Activated T-cell treated with anti-CD3 and anti-CD28 coated beads, Interleukin-2, amount 50 U/mL, for 24 hours (primary cell): ENCODE measurements around the gene PRR3.
A peak's percentile ranks its signal among the peaks of the same experiment; 100 is the strongest.
"Not testable (repeated sequence)": the region's sequence is repeated elsewhere in the genome, so short reads cannot be mapped to it uniquely, and the experiment has no call there.

ENCODE experiments used
- DNase-seq: peaks from one replicate; pipeline ENCODE4 v3.0.0-alpha.2; 2020
- H3K27ac Mint-ChIP-seq: 2 replicates; pipeline ENCODE4 v1.8.0; 2020; ENCODE audit warnings: mild to moderate bottlenecking, mixed read lengths
- H3K27me3 Mint-ChIP-seq: 2 replicates; pipeline ENCODE4 v1.8.0; 2020; ENCODE audit warnings: mixed read lengths
- H3K36me3 Mint-ChIP-seq: 2 replicates; pipeline ENCODE4 v1.8.0; 2020; ENCODE audit warnings: low read depth, mixed read lengths
- H3K4me1 Mint-ChIP-seq: 2 replicates; pipeline ENCODE4 v1.8.0; 2020; ENCODE audit warnings: low read depth, mixed read lengths
- H3K4me3 Mint-ChIP-seq: 2 replicates; pipeline ENCODE4 v1.8.0; 2020; ENCODE audit warnings: mild to moderate bottlenecking, moderate library complexity, mixed read lengths
- H3K9me3 Mint-ChIP-seq: 2 replicates; pipeline ENCODE4 v1.8.0; 2020; ENCODE audit warnings: mixed read lengths

The PRR3 gene

GRCh38 chr6:30521082-30521481 lies 36.0 kb upstream of the PRR3 start:
- H3K27me3 Mint-ChIP-seq, H3K4me3 Mint-ChIP-seq, DNase-seq: not testable (repeated sequence)
- Mint-ChIP-seq H3K4me1 (peaks cover 77% of the 10 kb centered on the region), H3K36me3 (peaks cover 56% of the 10 kb centered on the region), H3K27ac (peak overlapping the region; percentile 28), H3K9me3 (peaks cover 35% of the 10 kb centered on the region)

GRCh38 chr6:30521952-30522351 lies 35.1 kb upstream of the PRR3 start:
- Mint-ChIP-seq H3K27ac (peak overlapping the region; percentile 28), H3K4me1 (peaks cover 78% of the 10 kb centered on the region), H3K36me3 (peaks cover 55% of the 10 kb centered on the region), H3K9me3 (peaks cover 38% of the 10 kb centered on the region)
- not testable (repeated sequence) for H3K4me3 Mint-ChIP-seq, DNase-seq, H3K27me3 Mint-ChIP-seq

- peaks cover 28% of the 10 kb centered on the region for H3K36me3 Mint-ChIP-seq
- H3K4me3 Mint-ChIP-seq, H3K27me3 Mint-ChIP-seq, DNase-seq: not testable (repeated sequence)
- peaks cover 26% of the 10 kb centered on the region for H3K9me3 Mint-ChIP-seq
- H3K4me1 Mint-ChIP-seq, result peaks cover 82% of the 10 kb centered on the region
- peak overlapping the region; percentile 70 for H3K27ac Mint-ChIP-seq
Measured at GRCh38 chr6:30526444-30526843, 30.7 kb upstream of the PRR3 start.

- H3K4me1 Mint-ChIP-seq, result peaks cover 78% of the 10 kb centered on the region
- peak overlapping the region; percentile 8 for H3K4me3 Mint-ChIP-seq
- DNase-seq, result peak; percentile 65
- H3K9me3 Mint-ChIP-seq, H3K27me3 Mint-ChIP-seq: not testable (repeated sequence)
- H3K27ac Mint-ChIP-seq, result peak overlapping the region; percentile 100
- H3K36me3 Mint-ChIP-seq, result peaks cover 11% of the 10 kb centered on the region
Measured at GRCh38 chr6:30529349-30529875, 27.7 kb upstream of the PRR3 start.

- DNase-seq, result no peak
- H3K4me1 Mint-ChIP-seq, result peaks cover 72% of the 10 kb centered on the region
- peak overlapping the region; percentile 8 for H3K4me3 Mint-ChIP-seq
Measured at GRCh38 chr6:30530014-30530413, 27.1 kb upstream of the PRR3 start.

GRCh38 chr6:30533460-30534294 lies 23.4 kb upstream of the PRR3 start:
- Mint-ChIP-seq H3K27ac (peak overlapping the region; percentile 76), H3K4me1 (peaks cover 49% of the 10 kb centered on the region), H3K4me3 (peak overlapping the region; percentile 78), H3K36me3 (peaks cover 3% of the 10 kb centered on the region), H3K27me3 (no peaks in the 10 kb centered on the region), H3K9me3 (no peaks in the 10 kb centered on the region)
- no peak for DNase-seq

More at GRCh38 chr6:30530014-30530413, 27.1 kb upstream of the PRR3 start:
- peaks cover 8% of the 10 kb centered on the region for H3K36me3 Mint-ChIP-seq
- peaks cover 6% of the 10 kb centered on the region for H3K9me3 Mint-ChIP-seq
- H3K27ac Mint-ChIP-seq, result peak overlapping the region; percentile 100
- H3K27me3 Mint-ChIP-seq, result no peaks in the 10 kb centered on the region

GRCh38 chr6:30537931-30538330 lies 19.2 kb upstream of the PRR3 start:
- no peaks in the 10 kb centered on the region for H3K27me3 Mint-ChIP-seq
- no peaks in the 10 kb centered on the region for H3K36me3 Mint-ChIP-seq
- no peak for DNase-seq
- H3K4me1 Mint-ChIP-seq, result peaks cover 29% of the 10 kb centered on the region
- H3K27ac Mint-ChIP-seq, result no peak overlapping the region
- H3K4me3 Mint-ChIP-seq, result no peak overlapping the region
- no peaks in the 10 kb centered on the region for H3K9me3 Mint-ChIP-seq

GRCh38 chr6:30541515-30542403 lies 15.3 kb upstream of the PRR3 start:
- peak overlapping the region; percentile 39 for H3K27ac Mint-ChIP-seq
- H3K36me3 Mint-ChIP-seq, result peaks cover 35% of the 10 kb centered on the region
- H3K9me3 Mint-ChIP-seq, result no peaks in the 10 kb centered on the region
- DNase-seq, result peak; percentile 82
- peaks cover 39% of the 10 kb centered on the region for H3K4me1 Mint-ChIP-seq
- H3K27me3 Mint-ChIP-seq, result no peaks in the 10 kb centered on the region
- peak overlapping the region; percentile 62 for H3K4me3 Mint-ChIP-seq

- peak overlapping the region; percentile 62 for H3K4me3 Mint-ChIP-seq
- no peaks in the 10 kb centered on the region for H3K27me3 Mint-ChIP-seq
- H3K4me1 Mint-ChIP-seq, result peaks cover 39% of the 10 kb centered on the region
- DNase-seq, result no peak
- peak overlapping the region; percentile 39 for H3K27ac Mint-ChIP-seq
- peaks cover 39% of the 10 kb centered on the region for H3K36me3 Mint-ChIP-seq
- H3K9me3 Mint-ChIP-seq, result no peaks in the 10 kb centered on the region
Measured at GRCh38 chr6:30542404-30542725, 14.7 kb upstream of the PRR3 start.

GRCh38 chr6:30542915-30543314 lies 14.2 kb upstream of the PRR3 start:
- H3K9me3 Mint-ChIP-seq, result no peaks in the 10 kb centered on the region
- H3K27ac Mint-ChIP-seq, result peak overlapping the region; percentile 16
- peaks cover 43% of the 10 kb centered on the region for H3K36me3 Mint-ChIP-seq
- H3K4me1 Mint-ChIP-seq, result peaks cover 37% of the 10 kb centered on the region
- no peak overlapping the region for H3K4me3 Mint-ChIP-seq
- no peaks in the 10 kb centered on the region for H3K27me3 Mint-ChIP-seq
- DNase-seq, result no peak

GRCh38 chr6:30543821-30544220 lies 13.3 kb upstream of the PRR3 start:
- peaks cover 51% of the 10 kb centered on the region for H3K36me3 Mint-ChIP-seq
- no peak for DNase-seq
- peaks cover 34% of the 10 kb centered on the region for H3K4me1 Mint-ChIP-seq
- H3K27ac Mint-ChIP-seq, result peak overlapping the region; percentile 70
- no peaks in the 10 kb centered on the region for H3K9me3 Mint-ChIP-seq
- H3K4me3 Mint-ChIP-seq, result no peak overlapping the region
- no peaks in the 10 kb centered on the region for H3K27me3 Mint-ChIP-seq

- H3K27ac Mint-ChIP-seq, result peak overlapping the region; percentile 23
- H3K36me3 Mint-ChIP-seq, result peaks cover 61% of the 10 kb centered on the region
- H3K4me3 Mint-ChIP-seq, result no peak overlapping the region
- peaks cover 34% of the 10 kb centered on the region for H3K4me1 Mint-ChIP-seq
- no peaks in the 10 kb centered on the region for H3K9me3 Mint-ChIP-seq
- DNase-seq, result no peak
- H3K27me3 Mint-ChIP-seq, result no peaks in the 10 kb centered on the region
Measured at GRCh38 chr6:30544666-30545272, 12.3 kb upstream of the PRR3 start.

- peaks cover 22% of the 10 kb centered on the region for H3K4me1 Mint-ChIP-seq
- H3K9me3 Mint-ChIP-seq, result no peaks in the 10 kb centered on the region
- no peak for DNase-seq
- H3K36me3 Mint-ChIP-seq, result peaks cover 86% of the 10 kb centered on the region
- H3K27ac Mint-ChIP-seq, result no peak overlapping the region
- no peaks in the 10 kb centered on the region for H3K27me3 Mint-ChIP-seq
- no peak overlapping the region for H3K4me3 Mint-ChIP-seq
Measured at GRCh38 chr6:30547454-30547853, 9.6 kb upstream of the PRR3 start.

- Mint-ChIP-seq H3K27ac (no peak overlapping the region), H3K9me3 (no peaks in the 10 kb centered on the region), H3K27me3 (no peaks in the 10 kb centered on the region), H3K4me1 (peaks cover 14% of the 10 kb centered on the region), H3K36me3 (peaks cover 92% of the 10 kb centered on the region), H3K4me3 (no peak overlapping the region)
- no peak for DNase-seq
Measured at GRCh38 chr6:30548375-30548774, 8.7 kb upstream of the PRR3 start.
